Body of pancreas (tissue), 4 donors: ENCODE results near the gene TCF21. TPM values are rescaled to one million over a fixed set of nuclear protein-coding genes. Genes with fewer than 3 reads are reported as not detected.
A peak's percentile ranks its signal among the peaks of the same experiment; 100 is the strongest.

Experiments used
- ATAC-seq: fragments of 150-250 bp; one replicate; pipeline ENCODE4 v1.9.1; 2016
- DNase-seq, 4 donors: peaks; one replicate each; pipeline ENCODE4 v3.0.0-alpha.2; 2019
- H3K27ac ChIP-seq, 4 donors: fragments of 200-600 bp; sonication (generic); 1 replicate in 3 of 4; 2 replicates in 1 of 4; pipeline versions ENCODE4 v1.5.1 to v1.6.1; 2016 to 2019; ENCODE audit warnings: mild to moderate bottlenecking in 1 of 4, mixed read lengths in 1 of 4, moderate library complexity in 1 of 4
- H3K27me3 ChIP-seq, 2 donors: fragments of 200-600 bp; sonication (generic); one replicate each; pipeline ENCODE4 v1.6.0; 2016; ENCODE audit warnings: mild to moderate bottlenecking in 1 of 2
- H3K36me3 ChIP-seq, 2 donors: fragments of 200-600 bp; sonication (generic); replicated peaks in 1 of 2; 2 replicates each; pipeline ENCODE4 v1.5.1; 2016; ENCODE audit warnings: low read depth in 2 of 2; ENCODE audit not compliant: insufficient read depth in 1 of 2
- H3K4me1 ChIP-seq: fragments of 200-600 bp; sonication (generic); one replicate; pipeline ENCODE4 v1.6.0; 2016
- H3K4me3 ChIP-seq, 2 donors: fragments of 200-600 bp; sonication (generic); 1 replicate in 1 of 2; 2 replicates in 1 of 2; pipeline ENCODE4 v1.5.1; 2016 to 2019
- H3K9me3 ChIP-seq, 3 donors: fragments of 200-600 bp; sonication (generic); 1 replicate in 2 of 3; 2 replicates in 1 of 3; pipeline ENCODE4 v1.5.1; 2016
- POLR2A ChIP-seq, 3 donors: fragments of 450-650 bp; IDR thresholded peaks; one replicate each; pipeline ENCODE4 v1.6.1; 2016; ENCODE audit warnings: antibody characterized with exemption in 3 of 3, mild to moderate bottlenecking in 2 of 3
- WGBS, 2 donors: methylation state at CpG; one replicate each; pipeline ENCODE4 v1.1.5; 2017; 5-methylcytosine and 5-hydroxymethylcytosine counted together
- intact Hi-C: fragments of 100-400 bp; cut with DNase I; formaldehyde crosslinking; loops from one replicate; pipeline ENCODE4 v1.15.1; 2023
- total RNA-seq, 2 donors: library from RNA; depleted of rRNA; stranded (reverse); fragments of >200 nt; gene quantifications; one replicate each; pipeline ENCODE4 v1.1.0, GENCODE V29; 2016
- TF ChIP-seq, protein P1 (sequence below), 7 experiments: fragments of 450-650 bp in 4 of 7; fragments of 200-600 bp in 3 of 7; sonication (generic) in 3 of 7; IDR thresholded peaks; one replicate each; pipeline ENCODE4 v1.5.1; 2016 to 2019; ENCODE audit warnings: antibody characterized with exemption in 7 of 7

The TCF21 gene
- 1 to 10 TPM; 1.3 to 2.3 TPM for total RNA-seq

DNA sequence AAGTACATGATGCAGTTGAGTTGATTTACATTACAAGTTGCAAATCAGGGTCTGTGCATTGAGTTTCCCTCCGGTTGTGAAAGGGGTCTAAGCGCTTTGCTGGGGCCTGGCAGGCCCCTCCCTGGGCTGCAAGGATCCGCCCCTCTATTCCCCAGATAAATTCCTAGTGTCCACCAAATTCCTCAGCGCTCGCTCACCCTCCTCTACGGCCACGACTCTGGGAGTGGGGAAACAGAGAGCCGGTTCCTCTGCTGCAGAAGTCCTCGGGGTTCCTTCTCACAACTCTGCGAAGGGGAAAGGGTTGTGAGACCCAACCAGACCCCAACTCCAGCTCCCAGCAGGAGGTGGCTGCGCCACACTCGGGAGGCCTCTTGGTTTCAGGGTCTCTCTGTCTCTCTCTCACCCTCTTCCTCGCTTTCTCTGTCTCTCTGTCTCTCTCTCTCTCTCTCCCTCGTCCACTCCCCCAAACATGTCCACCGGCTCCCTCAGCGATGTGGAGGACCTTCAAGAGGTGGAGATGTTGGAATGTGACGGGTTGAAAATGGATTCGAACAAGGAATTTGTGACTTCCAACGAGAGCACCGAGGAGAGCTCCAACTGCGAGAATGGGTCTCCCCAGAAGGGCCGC is at the start of gene TCF21:
Gene TCF21, plus strand, starts transcription at position 185 of the 628 bp plus-strand sequence. Its CDS starts 285 bp downstream, at position 470.
- Histone ChIP-seq H3K27ac (peak within 1 kb of the TSS in 3 of 4 donors; percentile 14 to 49 (median 26)), H3K9me3 (no peaks in the 10 kb centered on the region), H3K4me1 (peaks cover 17% of the 10 kb centered on the region), H3K36me3 (no peaks in the 10 kb centered on the region), H3K27me3 (peaks cover 0 to 38% of the 10 kb centered on the region in 2 donors), H3K4me3 (no peak within 1 kb of the TSS)
- 8 to 18% methylated on average over 22 of the region's 22 CpGs for WGBS, 2 donors
- ATAC-seq (peak; percentile 51), DNase-seq (peak in 2 of 4 donors; percentile 20 to 24)
- peak in 2 of 3 donors; percentile 34 to 40 for TF ChIP-seq POLR2A (IDR thresholded peaks at IDR 0.05)
- TF ChIP-seq, protein P1, sequence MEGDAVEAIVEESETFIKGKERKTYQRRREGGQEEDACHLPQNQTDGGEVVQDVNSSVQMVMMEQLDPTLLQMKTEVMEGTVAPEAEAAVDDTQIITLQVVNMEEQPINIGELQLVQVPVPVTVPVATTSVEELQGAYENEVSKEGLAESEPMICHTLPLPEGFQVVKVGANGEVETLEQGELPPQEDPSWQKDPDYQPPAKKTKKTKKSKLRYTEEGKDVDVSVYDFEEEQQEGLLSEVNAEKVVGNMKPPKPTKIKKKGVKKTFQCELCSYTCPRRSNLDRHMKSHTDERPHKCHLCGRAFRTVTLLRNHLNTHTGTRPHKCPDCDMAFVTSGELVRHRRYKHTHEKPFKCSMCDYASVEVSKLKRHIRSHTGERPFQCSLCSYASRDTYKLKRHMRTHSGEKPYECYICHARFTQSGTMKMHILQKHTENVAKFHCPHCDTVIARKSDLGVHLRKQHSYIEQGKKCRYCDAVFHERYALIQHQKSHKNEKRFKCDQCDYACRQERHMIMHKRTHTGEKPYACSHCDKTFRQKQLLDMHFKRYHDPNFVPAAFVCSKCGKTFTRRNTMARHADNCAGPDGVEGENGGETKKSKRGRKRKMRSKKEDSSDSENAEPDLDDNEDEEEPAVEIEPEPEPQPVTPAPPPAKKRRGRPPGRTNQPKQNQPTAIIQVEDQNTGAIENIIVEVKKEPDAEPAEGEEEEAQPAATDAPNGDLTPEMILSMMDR (IDR thresholded peaks at IDR 0.05): no peak
- intact Hi-C loops: no loop called here

DNA sequence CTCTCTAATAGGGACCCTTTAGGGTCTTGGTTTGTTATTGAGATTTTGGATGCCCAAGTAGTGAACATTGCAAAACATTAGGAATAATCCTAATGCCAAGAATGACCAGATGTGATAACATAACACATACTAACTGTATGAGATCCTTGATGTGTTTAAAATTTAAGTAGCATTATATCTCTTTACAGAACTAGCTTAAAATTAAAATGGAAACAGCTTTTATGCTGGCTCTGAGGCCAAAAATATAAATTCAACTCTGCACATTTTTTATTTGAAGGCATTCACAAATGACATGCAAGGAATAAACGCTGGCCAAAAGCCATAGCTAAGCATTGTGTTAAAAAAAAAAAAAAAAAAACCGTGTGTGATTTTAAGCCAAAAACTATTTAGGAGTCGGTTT is 47.7 kb upstream of the TCF21 start:
- no peak for ATAC-seq
- no peak for DNase-seq
- Histone ChIP-seq H3K4me1 (peaks cover 3% of the 10 kb centered on the region), H3K27ac (no peak overlapping the region), H3K9me3 (no peaks in the 10 kb centered on the region), H3K27me3 (no peaks in the 10 kb centered on the region), H3K4me3 (no peak overlapping the region), H3K36me3 (no peaks in the 10 kb centered on the region)
- 27 to 34% methylated on average over 3 of the region's 3 CpGs for WGBS, 2 donors
- no peak for TF ChIP-seq POLR2A (IDR thresholded peaks at IDR 0.05)
- TF ChIP-seq, protein P1 (IDR thresholded peaks at IDR 0.05): no peak
- intact Hi-C loops: no loop called here

DNA sequence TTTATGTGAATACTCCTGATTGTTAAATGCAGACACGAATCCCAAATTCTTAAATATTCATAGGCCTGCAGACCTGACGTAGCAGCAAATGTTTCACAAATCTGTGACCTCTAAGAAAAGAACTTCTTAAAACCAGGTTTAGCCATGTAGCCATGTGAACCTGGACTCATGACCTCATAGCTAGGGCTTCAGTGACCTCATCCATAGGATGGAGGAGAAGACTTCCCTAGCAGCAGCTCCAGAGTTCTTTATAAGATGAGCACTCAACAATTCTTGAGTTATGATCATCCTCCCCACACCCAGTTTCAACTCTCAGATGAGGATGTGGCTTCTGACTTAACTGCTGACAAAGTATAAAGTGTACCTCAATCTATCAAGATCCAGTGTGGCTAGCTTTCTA is 45.8 kb upstream of the TCF21 start:
- Histone ChIP-seq H3K4me3 (no peak overlapping the region), H3K4me1 (no peaks in the 10 kb centered on the region), H3K27ac (no peak overlapping the region), H3K36me3 (no peaks in the 10 kb centered on the region), H3K9me3 (no peaks in the 10 kb centered on the region), H3K27me3 (no peaks in the 10 kb centered on the region)
- intact Hi-C loops: no loop called here
- no peak for DNase-seq
- 63 to 85% methylated on average over 2 of the region's 2 CpGs for WGBS, 2 donors
- no peak for ATAC-seq
- TF ChIP-seq POLR2A (IDR thresholded peaks at IDR 0.05): no peak
- TF ChIP-seq, protein P1 (IDR thresholded peaks at IDR 0.05): no peak

DNA sequence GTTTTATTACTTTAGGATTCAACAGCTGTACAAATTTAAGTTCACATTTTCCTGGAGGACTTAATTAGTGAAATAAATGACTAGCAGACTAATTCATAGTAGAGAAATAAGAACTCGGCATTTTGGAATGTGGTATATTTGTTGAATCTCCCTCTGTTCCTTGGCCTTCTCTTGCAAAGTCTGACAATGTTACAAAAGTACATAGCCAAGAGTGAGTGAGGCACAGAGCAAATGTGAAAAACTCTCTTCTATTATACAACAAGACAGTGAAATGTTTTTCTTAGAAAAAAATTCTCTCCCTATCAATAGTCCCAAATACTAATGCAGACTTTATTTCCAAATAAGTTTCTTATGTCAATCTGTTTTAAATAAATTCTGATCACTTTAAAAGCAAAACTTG is 44.2 kb upstream of the TCF21 start:
- TF ChIP-seq, protein P1 (IDR thresholded peaks at IDR 0.05): no peak
- no peak for TF ChIP-seq POLR2A (IDR thresholded peaks at IDR 0.05)
- no peaks in the 10 kb centered on the region for H3K27me3 ChIP-seq
- H3K9me3 ChIP-seq: no peaks in the 10 kb centered on the region
- no peak overlapping the region for H3K27ac ChIP-seq
- H3K4me1 ChIP-seq: no peaks in the 10 kb centered on the region
- H3K36me3 ChIP-seq: no peaks in the 10 kb centered on the region
- H3K4me3 ChIP-seq: no peak overlapping the region
- 58 to 69% methylated on average over 1 of the region's 1 CpG for WGBS, 2 donors
- intact Hi-C loops: no loop called here
- ATAC-seq (no peak), DNase-seq (no peak)

DNA sequence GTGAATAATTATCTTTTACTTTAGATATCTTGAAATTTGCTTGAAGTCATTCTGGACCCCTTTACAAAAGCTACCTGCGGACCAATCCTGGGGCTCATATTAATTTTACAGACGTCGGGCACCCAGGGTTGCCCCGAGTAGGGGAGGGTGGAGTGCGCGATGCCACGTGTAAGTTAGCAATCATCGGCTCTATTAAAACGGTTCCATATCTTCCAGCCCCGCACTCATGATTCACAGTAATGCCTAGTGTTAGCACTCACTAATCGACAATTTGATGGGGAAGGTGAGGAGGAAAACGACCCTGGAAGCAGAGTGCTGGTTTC is 34.9 kb upstream of the TCF21 start:
- H3K4me3 ChIP-seq: no peak overlapping the region
- peaks cover 7% of the 10 kb centered on the region for H3K4me1 ChIP-seq
- no peak for ATAC-seq
- no peaks in the 10 kb centered on the region for H3K36me3 ChIP-seq
- no peak for TF ChIP-seq POLR2A (IDR thresholded peaks at IDR 0.05)
- TF ChIP-seq, protein P1 (IDR thresholded peaks at IDR 0.05): no peak
- 14 to 19% methylated on average over 12 of the region's 12 CpGs for WGBS, 2 donors
- no peak for DNase-seq
- intact Hi-C loops: no loop called here
- H3K27me3 ChIP-seq: peaks cover 0 to 26% of the 10 kb centered on the region in 2 donors
- H3K27ac ChIP-seq: no peak overlapping the region
- H3K9me3 ChIP-seq: no peaks in the 10 kb centered on the region
